Measurements from ENCODE around the gene BDNF. TPM values are rescaled to one million over a fixed set of nuclear protein-coding genes. Genes with fewer than 3 reads are reported as not detected.

Gene BDNF
- total RNA-seq, 1 donor from 2014 or later: 5.5 TPM

DNA sequence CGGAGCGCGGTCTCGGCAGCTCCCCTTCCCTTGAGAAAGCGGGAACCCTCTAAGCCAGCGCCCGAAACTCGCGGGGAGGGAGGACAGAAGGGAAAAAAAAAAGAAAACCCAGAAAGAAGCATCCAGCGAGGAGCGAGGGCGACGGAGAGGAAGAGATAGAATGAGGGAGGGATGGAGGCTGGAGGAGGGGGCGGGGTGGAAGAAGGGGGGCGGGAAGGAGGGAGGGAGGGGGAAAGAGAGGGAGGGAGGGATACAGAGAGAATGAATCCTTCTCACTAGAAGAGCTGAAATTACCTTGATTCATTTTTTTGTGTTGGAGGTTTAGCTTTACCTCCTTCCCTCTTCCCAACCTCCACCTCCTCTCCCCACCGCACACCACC is 19.3 kb upstream of the BDNF start:
- TF ChIP-seq, protein P1, sequence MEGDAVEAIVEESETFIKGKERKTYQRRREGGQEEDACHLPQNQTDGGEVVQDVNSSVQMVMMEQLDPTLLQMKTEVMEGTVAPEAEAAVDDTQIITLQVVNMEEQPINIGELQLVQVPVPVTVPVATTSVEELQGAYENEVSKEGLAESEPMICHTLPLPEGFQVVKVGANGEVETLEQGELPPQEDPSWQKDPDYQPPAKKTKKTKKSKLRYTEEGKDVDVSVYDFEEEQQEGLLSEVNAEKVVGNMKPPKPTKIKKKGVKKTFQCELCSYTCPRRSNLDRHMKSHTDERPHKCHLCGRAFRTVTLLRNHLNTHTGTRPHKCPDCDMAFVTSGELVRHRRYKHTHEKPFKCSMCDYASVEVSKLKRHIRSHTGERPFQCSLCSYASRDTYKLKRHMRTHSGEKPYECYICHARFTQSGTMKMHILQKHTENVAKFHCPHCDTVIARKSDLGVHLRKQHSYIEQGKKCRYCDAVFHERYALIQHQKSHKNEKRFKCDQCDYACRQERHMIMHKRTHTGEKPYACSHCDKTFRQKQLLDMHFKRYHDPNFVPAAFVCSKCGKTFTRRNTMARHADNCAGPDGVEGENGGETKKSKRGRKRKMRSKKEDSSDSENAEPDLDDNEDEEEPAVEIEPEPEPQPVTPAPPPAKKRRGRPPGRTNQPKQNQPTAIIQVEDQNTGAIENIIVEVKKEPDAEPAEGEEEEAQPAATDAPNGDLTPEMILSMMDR (conservative IDR thresholded peaks at IDR 0.05): no peak
- Mint-ChIP-seq H3K4me3 (peak overlapping the region; percentile 92), H3K27me3 (peaks cover 92% of the 10 kb centered on the region), H3K4me1 (ENCODE audit: unreplicated experiment) (peaks cover 20% of the 10 kb centered on the region), H3K9me3 (no peaks in the 10 kb centered on the region), H3K36me3 (no peaks in the 10 kb centered on the region), H3K27ac (no peak overlapping the region)
- DNase-seq (ENCODE audit: extremely low spot score, unreplicated experiment): no peak

DNA sequence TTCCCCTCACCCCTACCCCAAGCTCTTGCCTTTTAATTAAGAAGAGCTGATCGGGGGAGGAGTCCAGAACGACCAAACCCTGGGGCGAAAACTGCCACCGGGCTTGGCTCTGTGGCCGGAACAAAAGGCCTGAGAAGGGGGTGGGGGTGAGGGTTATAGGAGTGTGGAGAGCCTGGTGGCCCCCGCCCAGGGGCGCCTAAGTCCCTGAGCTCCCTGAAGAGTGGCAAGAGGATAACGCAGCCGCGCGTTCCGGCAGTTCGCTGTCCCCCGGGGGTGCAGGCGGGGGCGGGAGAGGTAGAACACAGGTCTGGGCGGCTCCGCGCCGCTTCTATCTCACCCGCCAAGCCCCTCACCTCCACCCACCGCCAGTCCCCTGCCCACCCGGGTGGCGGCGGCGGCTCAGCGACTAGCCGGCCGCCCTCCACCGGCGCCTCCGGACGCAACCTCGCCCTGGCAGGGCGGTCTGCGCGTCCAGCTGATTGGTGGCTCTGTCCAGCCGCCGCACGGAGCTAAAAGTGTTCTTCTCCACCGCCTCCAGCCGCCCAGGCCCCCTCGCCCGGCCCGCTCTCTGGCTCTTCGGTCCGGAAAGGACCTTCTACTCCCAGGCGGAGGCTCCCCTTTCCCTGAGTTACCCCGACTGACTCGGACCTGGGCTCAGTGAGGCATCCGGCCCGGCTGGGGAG is 18.7 kb upstream of the BDNF start:
- DNase-seq (ENCODE audit: extremely low spot score, unreplicated experiment): peak; percentile 74
- no peaks in the 10 kb centered on the region for H3K36me3 Mint-ChIP-seq
- H3K4me3 Mint-ChIP-seq: peak overlapping the region; percentile 92
- peaks cover 20% of the 10 kb centered on the region for H3K4me1 Mint-ChIP-seq (ENCODE audit: unreplicated experiment)
- H3K27ac Mint-ChIP-seq: peak overlapping the region; percentile 80
- H3K9me3 Mint-ChIP-seq: no peaks in the 10 kb centered on the region
- H3K27me3 Mint-ChIP-seq: peaks cover 88% of the 10 kb centered on the region
- TF ChIP-seq, protein P1 (conservative IDR thresholded peaks at IDR 0.05): no peak

DNA sequence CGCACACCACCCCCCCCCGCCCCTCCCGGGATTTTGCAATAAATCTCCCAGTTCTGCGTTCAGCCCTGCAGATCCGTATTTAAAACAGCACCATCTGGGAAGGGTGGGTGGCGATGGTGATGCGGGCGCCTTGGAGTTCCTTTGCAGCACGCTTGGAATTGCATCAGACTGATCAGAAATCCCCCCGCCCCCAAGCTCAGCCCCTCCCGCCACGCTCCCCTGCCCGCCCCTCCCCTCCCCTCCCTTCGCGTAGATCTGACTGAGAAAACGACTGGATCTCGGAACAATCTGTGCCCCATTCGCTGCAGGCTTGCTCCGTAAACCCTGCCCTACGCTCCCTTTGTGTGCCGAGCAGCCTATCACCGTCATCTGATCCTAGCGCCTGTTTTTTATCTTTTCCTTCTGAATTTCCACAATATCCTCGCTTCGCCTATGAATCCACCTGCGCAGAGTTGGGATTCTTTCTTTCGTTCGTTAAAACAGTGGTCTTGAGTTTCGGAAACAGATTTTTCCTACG is 18.1 kb upstream of the BDNF start:
- H3K4me1 Mint-ChIP-seq (ENCODE audit: unreplicated experiment): peaks cover 20% of the 10 kb centered on the region
- no peaks in the 10 kb centered on the region for H3K36me3 Mint-ChIP-seq
- peak overlapping the region; percentile 80 for H3K27ac Mint-ChIP-seq
- H3K27me3 Mint-ChIP-seq: peaks cover 82% of the 10 kb centered on the region
- no peak for DNase-seq (ENCODE audit: extremely low spot score, unreplicated experiment)
- no peaks in the 10 kb centered on the region for H3K9me3 Mint-ChIP-seq
- TF ChIP-seq, protein P1 (conservative IDR thresholded peaks at IDR 0.05): no peak
- H3K4me3 Mint-ChIP-seq: peak overlapping the region; percentile 92

DNA sequence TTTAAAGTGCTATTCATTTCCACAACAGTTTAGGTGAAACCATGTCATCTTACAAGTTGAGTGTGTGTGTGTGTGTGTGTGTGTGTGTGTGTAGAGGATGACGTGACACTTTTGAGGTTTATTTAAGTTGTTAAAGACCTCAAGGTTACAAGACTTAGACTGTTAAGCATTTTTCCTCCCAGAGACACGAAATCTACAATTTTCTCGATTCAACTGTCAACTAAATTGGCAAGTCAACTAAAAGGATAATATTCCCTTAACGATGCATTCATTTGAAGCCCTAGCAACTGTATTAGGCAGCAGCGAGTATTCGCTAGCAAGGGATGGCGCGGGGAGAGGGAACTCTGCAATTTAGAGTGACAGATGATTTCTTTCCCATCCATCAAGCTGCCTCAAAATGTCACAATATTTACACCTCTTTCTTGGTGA is 17.6 kb upstream of the BDNF start:
- Mint-ChIP-seq H3K36me3 (no peaks in the 10 kb centered on the region), H3K27me3 (peaks cover 82% of the 10 kb centered on the region), H3K4me3 (peak overlapping the region; percentile 92), H3K4me1 (ENCODE audit: unreplicated experiment) (peaks cover 20% of the 10 kb centered on the region), H3K9me3 (no peaks in the 10 kb centered on the region), H3K27ac (no peak overlapping the region)
- no peak for DNase-seq (ENCODE audit: extremely low spot score, unreplicated experiment)
- TF ChIP-seq, protein P1 (conservative IDR thresholded peaks at IDR 0.05): no peak

DNA sequence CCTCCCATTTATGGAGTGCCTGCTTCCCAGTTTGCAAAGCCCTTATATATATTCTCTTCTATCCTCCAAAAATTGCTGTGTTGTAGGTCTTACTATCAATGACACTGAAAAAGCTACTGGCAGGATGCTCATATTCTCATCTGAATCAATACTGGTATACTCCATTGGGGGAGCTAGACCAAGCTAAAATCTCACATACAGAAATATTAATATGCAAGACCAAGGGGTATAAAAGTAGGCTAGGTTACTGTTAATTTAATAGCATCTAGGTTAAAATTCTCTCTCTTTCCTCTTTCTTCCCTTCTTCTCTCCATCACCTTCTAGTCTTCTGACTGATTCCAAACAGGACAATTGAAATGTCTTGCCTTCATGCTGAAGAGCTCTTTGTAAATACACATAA is 17.1 kb upstream of the BDNF start:
- no peak overlapping the region for H3K27ac Mint-ChIP-seq
- H3K27me3 Mint-ChIP-seq: peaks cover 78% of the 10 kb centered on the region
- peaks cover 20% of the 10 kb centered on the region for H3K4me1 Mint-ChIP-seq (ENCODE audit: unreplicated experiment)
- H3K36me3 Mint-ChIP-seq: no peaks in the 10 kb centered on the region
- no peaks in the 10 kb centered on the region for H3K9me3 Mint-ChIP-seq
- DNase-seq (ENCODE audit: extremely low spot score, unreplicated experiment): no peak
- TF ChIP-seq, protein P1 (conservative IDR thresholded peaks at IDR 0.05): peak; percentile 70
- H3K4me3 Mint-ChIP-seq: peak overlapping the region; percentile 92
